K562 (cell line): ENCODE results near the gene IFT122. TPM values are rescaled to one million over a fixed set of nuclear protein-coding genes. Genes with fewer than 3 reads are reported as not detected.

Source experiments
- CCAR2 ChIP-seq: fragments of 200-400 bp; formaldehyde crosslinking; IDR thresholded peaks from 2 replicates; pipeline ENCODE4 v1.6.1; 2017; ENCODE audit warnings: mild to moderate bottlenecking, low read depth, low read length
- CCNT2 ChIP-seq: IDR thresholded peaks from 2 replicates; pipeline ENCODE4 v1.6.1; 2011; ENCODE audit warnings: borderline replicate concordance, low read depth, mild to moderate bottlenecking, moderate library complexity, mixed read lengths, low read length; ENCODE audit not compliant: insufficient read length; ENCODE audit errors: extremely low read depth
- FOXK2 ChIP-seq, 2 experiments: fragments of 450-650 bp; IDR thresholded peaks in 1 of 2; conservative IDR thresholded peaks in 1 of 2; 2 replicates each; pipeline ENCODE4 v1.6.1; 2016; ENCODE audit warnings: low read depth in 2 of 2, mild to moderate bottlenecking in 1 of 2
- FOXP4 ChIP-seq: sonication (generic); formaldehyde crosslinking; IDR thresholded peaks from 2 replicates; pipeline ENCODE4 v1.8.0; 2022; ENCODE audit warnings: mild to moderate bottlenecking, missing genetic modification reagents, borderline replicate concordance
- GTF3C2 ChIP-seq: IDR thresholded peaks from 3 replicates; pipeline ENCODE4 v1.6.1; 2011; ENCODE audit warnings: borderline replicate concordance, mild to moderate bottlenecking, moderate library complexity; ENCODE audit not compliant: insufficient read length; ENCODE audit errors: extremely low read depth
- HNRNPLL ChIP-seq: fragments of 200-400 bp; formaldehyde crosslinking; IDR thresholded peaks from 2 replicates; pipeline ENCODE4 v1.6.1; 2017; ENCODE audit warnings: low read length, low read depth, mild to moderate bottlenecking; ENCODE audit not compliant: poor library complexity, severe bottlenecking
- NKRF ChIP-seq: fragments of 450-650 bp; IDR thresholded peaks from 2 replicates; pipeline ENCODE4 v1.6.1; 2016; ENCODE audit warnings: borderline replicate concordance
- PHTF2 ChIP-seq: fragments of 250-450 bp; sonication (Bioruptor Pico); IDR thresholded peaks from 2 replicates; pipeline ENCODE4 v1.5.0; 2021; ENCODE audit warnings: mild to moderate bottlenecking
- PPARD ChIP-seq: fragments of 250-450 bp; sonication (Bioruptor Pico); IDR thresholded peaks from 2 replicates; pipeline ENCODE4 v1.8.0; 2022; ENCODE audit warnings: inconsistent platforms, mild to moderate bottlenecking, moderate library complexity
- PREB ChIP-seq: sonication (generic); formaldehyde crosslinking; IDR thresholded peaks from 2 replicates; pipeline ENCODE4 v1.8.1; 2023; ENCODE audit warnings: mild to moderate bottlenecking, missing genetic modification reagents
- SOX6 ChIP-seq: fragments of 450-650 bp; IDR thresholded peaks from 2 replicates; pipeline ENCODE4 v1.6.1; 2014; ENCODE audit warnings: mild to moderate bottlenecking
- STAT5A ChIP-seq: IDR thresholded peaks from 2 replicates; pipeline ENCODE4 v1.6.1; 2012; ENCODE audit warnings: low read length, inconsistent platforms, borderline replicate concordance
- ZHX1 ChIP-seq: fragments of 150-350 bp; conservative IDR thresholded peaks from 2 replicates; pipeline ENCODE4 v1.6.1; 2014; ENCODE audit warnings: low read length
- ZNF57 ChIP-seq: fragments of 450-650 bp; formaldehyde crosslinking; IDR thresholded peaks from 2 replicates; pipeline ENCODE4 v1.4.0; 2020; ENCODE audit warnings: mild to moderate bottlenecking, moderate library complexity
- ZNF644 ChIP-seq: fragments of 200-800 bp; sonication (Bioruptor generic); IDR thresholded peaks from 2 replicates; pipeline ENCODE4 v1.6.1; 2016; ENCODE audit warnings: low read depth, missing genetic modification characterization, missing compliant biosample characterization
- ZSCAN29 ChIP-seq: fragments of 450-650 bp; IDR thresholded peaks from 2 replicates; pipeline ENCODE4 v1.6.1; 2017
- polyA plus RNA-seq, 8 experiments: library from polyadenylated mRNA; depleted of rRNA in 4 of 8; stranded (reverse) in 5 of 8; unstranded in 3 of 8; fragments of >200 nt; fragmentation: Nextera tagmentation in 2 of 8; fragmentation: Illumina TruSeq in 1 of 8; extraction: Ambion mirVana in 2 of 8; extraction: Trizol in 1 of 8; gene quantifications; 2 replicates each; pipeline versions ENCODE4 v1.2.1 to v1.2.3, GENCODE V29; 2011 to 2014; ENCODE audit warnings: inconsistent platforms in 1 of 8, missing spikeins in 1 of 8
- total RNA-seq, 7 experiments: library from RNA; depleted of rRNA in 6 of 7; stranded (reverse); fragments of >200 nt in 6 of 7; fragmentation: Illumina TruSeq in 2 of 7; extraction: Trizol in 2 of 7; gene quantifications; 2 replicates each; pipeline versions ENCODE4 v1.2.1 to v1.2.3, GENCODE V29; 2011 to 2021; ENCODE audit warnings: low replicate concordance in 1 of 7

IFT122 gene
- total and polyA plus RNA-seq, 9 of the 15 experiments (the other 6 are each of a cell fraction or from before 2014, with no cell fraction given) = 2.4 to 11.5 (median 7.7) TPM

- TF ChIP-seq FOXP4 (no peak), PPARD (CRISPR knock-in tag) (no peak), STAT5A (no peak; the same call in 1 of the 2 replicates), PHTF2 (CRISPR knock-in tag) (no peak), PREB (no peak), NKRF (no peak), SOX6 (peak; percentile 72; the same call in 1 of the 2 replicates), FOXK2 (conservative IDR thresholded peaks at IDR 0.05 in 1 of 2, IDR thresholded peaks at IDR 0.05 in 1 of 2; ENCODE audit: low read depth in 2 of 2) (peak in 1 of 2 experiments; percentile 6; a peak in 1 of 4 replicates), ZNF644 (0 out of 2 replicates have a peak, but pooled peaks have one; percentile 64), ZNF57 (CRISPR knock-in tag) (no peak), ZSCAN29 (no peak), CCNT2 (no peak), ZHX1 (no peak), CCAR2 (no peak), HNRNPLL (no peak), GTF3C2 (no peak)
These were observed 40.1 kb upstream of the IFT122 start (continued) for GRCh38 chr3:129399895-129400357.
